OCI-LY7 (cell line): Measurements from ENCODE around the gene COL23A1.

Experiments used
- CTCF ChIP-seq: fragments of 200-600 bp; sonication (generic); conservative IDR thresholded peaks from 2 replicates; pipeline ENCODE4 v1.5.1; 2014; ENCODE audit warnings: mild to moderate bottlenecking, antibody characterized with exemption, low read length, moderate library complexity, mixed read lengths
- EZH2phosphoT487 ChIP-seq: fragments of 200-600 bp; sonication (generic); IDR thresholded peaks from 2 replicates; pipeline ENCODE4 v1.6.1; 2018; ENCODE audit warnings: low read depth, borderline replicate concordance, mild to moderate bottlenecking, mixed run types, antibody characterized with exemption, low read length, moderate library complexity, mixed read lengths

GRCh38 chr5:178277866-178278265 lies 312.3 kb downstream of the COL23A1 start:
- no peak for TF ChIP-seq EZH2phosphoT487
- TF ChIP-seq CTCF = no peak
